Smooth muscle cell of the coronary artery (primary cell): ENCODE measurements around the gene PCDHB15. TPM values are rescaled to one million over a fixed set of nuclear protein-coding genes. Genes with fewer than 3 reads are reported as not detected.

Experiments used
- total RNA-seq: library from RNA; depleted of rRNA; stranded (reverse); fragments of >200 nt; gene quantifications from 2 replicates; pipeline ENCODE4 v1.2.3, GENCODE V29; 2014; ENCODE audit warnings: low replicate concordance

PCDHB15 gene
- total RNA-seq = 0.70 and 1.2 TPM in 2 replicates

GRCh38 chr5:141245250-141245717, at the start of gene PCDHB15:
TSS of gene PCDHB15 (plus strand) at chr5:141245395. CDS start at chr5:141245579, 184 bp downstream.

GRCh38 chr5:141199359-141200235, 45.6 kb upstream of the PCDHB15 start, which contains the start of gene PCDHB11:
TSS of gene PCDHB11 (plus strand) at chr5:141199627. CDS start at chr5:141199775, 148 bp downstream.

GRCh38 chr5:141208478-141208877, 36.7 kb upstream of the PCDHB15 start, which contains the start of gene PCDHB12:
TSS of gene PCDHB12 (plus strand) at chr5:141208719. CDS start at chr5:141208908, 189 bp downstream.

GRCh38 chr5:141213656-141214339, 31.4 kb upstream of the PCDHB15 start, which contains the start of gene PCDHB13:
TSS of gene PCDHB13 (plus strand) at chr5:141213919. CDS start at chr5:141214124, 205 bp downstream.

GRCh38 chr5:141223112-141223783, 21.9 kb upstream of the PCDHB15 start, which contains the start of gene PCDHB14:
TSS of gene PCDHB14 (plus strand) at chr5:141223343. CDS start at chr5:141223506, 163 bp downstream.

Other genes starting within 250 kb of the PCDHB15 start
- gene PCDHB1, start 194.0 kb upstream of the PCDHB15 start, total RNA-seq = not detected in 2 replicates
- gene PCDHB2, start 150.8 kb upstream of the PCDHB15 start, total RNA-seq = 1.1 and 3.7 TPM in 2 replicates
- 0.15 and 1.1 TPM in 2 replicates for gene PCDHB3, start 144.9 kb upstream of the PCDHB15 start, total RNA-seq
- 0.08 and 0.23 TPM in 2 replicates for gene PCDHB4, start 123.6 kb upstream of the PCDHB15 start, total RNA-seq
- 2.3 and 3.7 TPM in 2 replicates for gene PCDHB5, start 110.2 kb upstream of the PCDHB15 start, total RNA-seq
- 0.08 TPM in 1 of 2 replicates, not detected in the other for gene PCDHB6, start 95.3 kb upstream of the PCDHB15 start, total RNA-seq
- 0.30 and 0.47 TPM in 2 replicates for gene PCDHB7, start 72.8 kb upstream of the PCDHB15 start, total RNA-seq
- gene PCDHB8, start 67.6 kb upstream of the PCDHB15 start, total RNA-seq = 0.23 and 0.35 TPM in 2 replicates
- gene PCDHB16, start 63.0 kb upstream of the PCDHB15 start, total RNA-seq = 0.23 and 0.70 TPM in 2 replicates
- gene PCDHB9, start 58.2 kb upstream of the PCDHB15 start, total RNA-seq = 0.12 and 0.30 TPM in 2 replicates
- gene PCDHB10, start 53.0 kb upstream of the PCDHB15 start, total RNA-seq = 0.59 and 0.68 TPM in 2 replicates
- gene PCDHB11, start 45.8 kb upstream of the PCDHB15 start, total RNA-seq = 0.38 and 0.70 TPM in 2 replicates
- 0.15 and 0.23 TPM in 2 replicates for gene PCDHB12, start 36.7 kb upstream of the PCDHB15 start, total RNA-seq
- 0.59 and 0.75 TPM in 2 replicates for gene PCDHB13, start 31.5 kb upstream of the PCDHB15 start, total RNA-seq
- gene PCDHB14, start 22.1 kb upstream of the PCDHB15 start, total RNA-seq = 0.59 and 2.1 TPM in 2 replicates
- gene SLC25A2, start 58.7 kb downstream of the PCDHB15 start, total RNA-seq = 0.23 TPM in 1 of 2 replicates, not detected in the other
- gene TAF7, start 75.4 kb downstream of the PCDHB15 start, total RNA-seq = 69.5 and 80.4 TPM in 2 replicates
- gene PCDHGA1, start 85.1 kb downstream of the PCDHB15 start, total RNA-seq = 0.75 and 1.3 TPM in 2 replicates
- 1.2 and 1.7 TPM in 2 replicates for gene PCDHGA2, start 93.4 kb downstream of the PCDHB15 start, total RNA-seq
- gene PCDHGA3, start 98.4 kb downstream of the PCDHB15 start, total RNA-seq = 0.23 and 0.98 TPM in 2 replicates
- gene PCDHGB1, start 104.7 kb downstream of the PCDHB15 start, total RNA-seq = 1.5 and 2.4 TPM in 2 replicates
- 3.2 and 4.4 TPM in 2 replicates for gene PCDHGA4, start 109.6 kb downstream of the PCDHB15 start, total RNA-seq
- 1.6 and 2.0 TPM in 2 replicates for gene PCDHGB2, start 114.6 kb downstream of the PCDHB15 start, total RNA-seq
- gene PCDHGA5, start 118.8 kb downstream of the PCDHB15 start, total RNA-seq = 0.98 and 1.3 TPM in 2 replicates
- 3.5 and 5.6 TPM in 2 replicates for gene PCDHGB3, start 124.8 kb downstream of the PCDHB15 start, total RNA-seq
- gene PCDHGA6, start 128.5 kb downstream of the PCDHB15 start, total RNA-seq = 2.2 and 2.3 TPM in 2 replicates
- gene PCDHGA7, start 137.3 kb downstream of the PCDHB15 start, total RNA-seq = 2.3 and 2.8 TPM in 2 replicates
- gene PCDHGB4, start 142.3 kb downstream of the PCDHB15 start, total RNA-seq = 22.8 and 23.2 TPM in 2 replicates
- gene PCDHGA8, start 147.2 kb downstream of the PCDHB15 start, total RNA-seq = 2.0 and 4.0 TPM in 2 replicates
- gene PCDHGB5, start 152.6 kb downstream of the PCDHB15 start, total RNA-seq = 11.5 and 16.9 TPM in 2 replicates
- 1.7 and 2.8 TPM in 2 replicates for gene PCDHGA9, start 157.4 kb downstream of the PCDHB15 start, total RNA-seq
- gene PCDHGB6, start 162.6 kb downstream of the PCDHB15 start, total RNA-seq = 1.9 and 3.5 TPM in 2 replicates
- gene PCDHGA10, start 167.6 kb downstream of the PCDHB15 start, total RNA-seq = 2.6 and 4.2 TPM in 2 replicates
- 6.7 and 7.3 TPM in 2 replicates for gene PCDHGB7, start 172.3 kb downstream of the PCDHB15 start, total RNA-seq
- gene PCDHGA11, start 175.7 kb downstream of the PCDHB15 start, total RNA-seq = 4.7 and 7.1 TPM in 2 replicates
- gene PCDHGA12, start 185.1 kb downstream of the PCDHB15 start, total RNA-seq = 5.8 and 9.9 TPM in 2 replicates
- gene PCDHGC3, start 230.6 kb downstream of the PCDHB15 start, total RNA-seq = 29.7 and 39.8 TPM in 2 replicates
- 0.90 and 2.5 TPM in 2 replicates for gene PCDHGC4, start 239.6 kb downstream of the PCDHB15 start, total RNA-seq
- gene PCDHGC5, start 243.7 kb downstream of the PCDHB15 start, total RNA-seq = 1.4 and 1.8 TPM in 2 replicates